Measurements from ENCODE around the gene ACSL3.

Gene ACSL3

GRCh38 chr2:222949073-222949472 is 88.2 kb downstream of the ACSL3 start:
- TF ChIP-seq ZNF8 (CRISPR knock-in tag; IDR thresholded peaks at IDR 0.05) (no peak), SNAI2 (CRISPR knock-in tag; IDR thresholded peaks at IDR 0.05) (no peak), ARNTL (CRISPR knock-in tag; IDR thresholded peaks at IDR 0.05; ENCODE audit: borderline replicate concordance, low read depth) (no peak), ESRRG (CRISPR knock-in tag; IDR thresholded peaks at IDR 0.05) (no peak), BACH2 (CRISPR knock-in tag; IDR thresholded peaks at IDR 0.05; ENCODE audit: borderline replicate concordance) (no peak), ISL1 (CRISPR knock-in tag; IDR thresholded peaks at IDR 0.05) (no peak), TSHZ2 (CRISPR knock-in tag; IDR thresholded peaks at IDR 0.05) (no peak), GLIS3 (CRISPR knock-in tag; IDR thresholded peaks at IDR 0.05) (no peak), PPARA (CRISPR knock-in tag; IDR thresholded peaks at IDR 0.05; ENCODE audit: borderline replicate concordance) (no peak)
- no peak for ATAC-seq

- TF ChIP-seq OSR1 (CRISPR knock-in tag; IDR thresholded peaks at IDR 0.05): no peak
- TF ChIP-seq PPARA (CRISPR knock-in tag; IDR thresholded peaks at IDR 0.05; ENCODE audit: borderline replicate concordance): no peak
- no peak for TF ChIP-seq BACH2 (CRISPR knock-in tag; IDR thresholded peaks at IDR 0.05; ENCODE audit: borderline replicate concordance)
- TF ChIP-seq GLIS3 (CRISPR knock-in tag; IDR thresholded peaks at IDR 0.05): no peak
- TF ChIP-seq ZNF565 (CRISPR knock-in tag; conservative IDR thresholded peaks at IDR 0.05; ENCODE audit: low read depth): no peak
- no peak for TF ChIP-seq ESRRG (CRISPR knock-in tag; IDR thresholded peaks at IDR 0.05)
- TF ChIP-seq ZNF70 (CRISPR knock-in tag; IDR thresholded peaks at IDR 0.05): no peak
- no peak for TF ChIP-seq ZFP3 (CRISPR knock-in tag; IDR thresholded peaks at IDR 0.05)
- TF ChIP-seq ZNF8 (CRISPR knock-in tag; IDR thresholded peaks at IDR 0.05): no peak
- ATAC-seq: no peak
These were observed 89.0 kb downstream of the ACSL3 start for GRCh38 chr2:222949690-222950323.

- peak; percentile 96 for ATAC-seq
- TF ChIP-seq ESRRG (CRISPR knock-in tag; IDR thresholded peaks at IDR 0.05) (no peak), TSHZ2 (CRISPR knock-in tag; IDR thresholded peaks at IDR 0.05) (no peak), ZNF565 (CRISPR knock-in tag; conservative IDR thresholded peaks at IDR 0.05; ENCODE audit: low read depth) (no peak), ISL1 (CRISPR knock-in tag; IDR thresholded peaks at IDR 0.05) (peak; percentile 43), PATZ1 (CRISPR knock-in tag; IDR thresholded peaks at IDR 0.05; ENCODE audit: borderline replicate concordance) (0 out of 2 replicates have a peak, but pooled peaks have one; percentile 34), OSR1 (CRISPR knock-in tag; IDR thresholded peaks at IDR 0.05) (0 out of 2 replicates have a peak, but pooled peaks have one; percentile 41), TOX (CRISPR knock-in tag; IDR thresholded peaks at IDR 0.05; ENCODE audit: borderline replicate concordance) (peak; percentile 31; the same call in 1 of the 2 replicates), GLIS3 (CRISPR knock-in tag; IDR thresholded peaks at IDR 0.05) (no peak)
These were observed 89.9 kb downstream of the ACSL3 start for GRCh38 chr2:222950638-222951285.

GRCh38 chr2:222952204-222952603 is 91.4 kb downstream of the ACSL3 start:
- no peak for ATAC-seq
- TF ChIP-seq TCF4 (CRISPR knock-in tag; IDR thresholded peaks at IDR 0.05; ENCODE audit: borderline replicate concordance): no peak
- no peak for TF ChIP-seq PPARA (CRISPR knock-in tag; IDR thresholded peaks at IDR 0.05; ENCODE audit: borderline replicate concordance)
- TF ChIP-seq ZNF565 (CRISPR knock-in tag; conservative IDR thresholded peaks at IDR 0.05; ENCODE audit: low read depth): no peak
- TF ChIP-seq ISL1 (CRISPR knock-in tag; IDR thresholded peaks at IDR 0.05): no peak
- no peak for TF ChIP-seq ARNTL (CRISPR knock-in tag; IDR thresholded peaks at IDR 0.05; ENCODE audit: borderline replicate concordance, low read depth)
- no peak for TF ChIP-seq TOX (CRISPR knock-in tag; IDR thresholded peaks at IDR 0.05; ENCODE audit: borderline replicate concordance)

All from SK-N-SH treated with all-trans-retinoic acid at 6 μM for 48 hours (cell line).